Naive B cell (primary cell): ENCODE measurements around the gene CRNKL1. TPM values are rescaled to one million over a fixed set of nuclear protein-coding genes. Genes with fewer than 3 reads are reported as not detected.
A peak's percentile ranks its signal among the peaks of the same experiment; 100 is the strongest.
"Not testable (repeated sequence)": the region's sequence is repeated elsewhere in the genome, so short reads cannot be mapped to it uniquely, and the experiment has no call there.

Source experiments
- ATAC-seq, 2 donors: fragments of 150-1000 bp; cut with Tn5 transposase; 2 replicates each; pipeline ENCODE4 v1.10.0; 2021; ENCODE audit warnings: low read depth in 2 of 2, mild to moderate bottlenecking in 2 of 2, moderate library complexity in 2 of 2
- DNase-seq: peaks from one replicate; pipeline ENCODE4 v3.0.0; 2022
- H3K27ac Mint-ChIP-seq, 6 donors: one replicate each; pipeline ENCODE4 v1.8.0; 2020 to 2022; ENCODE audit warnings: mild to moderate bottlenecking in 6 of 6, mixed read lengths in 6 of 6, moderate library complexity in 5 of 6, inconsistent platforms in 2 of 6
- H3K27me3 Mint-ChIP-seq, 3 donors: one replicate each; pipeline ENCODE4 v1.8.0; 2021 to 2022; ENCODE audit warnings: mixed read lengths in 3 of 3, mild to moderate bottlenecking in 1 of 3
- H3K36me3 Mint-ChIP-seq, 2 donors: one replicate each; pipeline ENCODE4 v1.8.0; 2020 to 2022; ENCODE audit warnings: mixed read lengths in 2 of 2, inconsistent platforms in 1 of 2, mild to moderate bottlenecking in 1 of 2
- H3K4me1 Mint-ChIP-seq, 3 donors: one replicate each; pipeline ENCODE4 v1.8.0; 2020 to 2022; ENCODE audit warnings: mixed read lengths in 3 of 3, inconsistent platforms in 1 of 3, mild to moderate bottlenecking in 1 of 3, moderate library complexity in 1 of 3
- H3K4me3 Mint-ChIP-seq, 8 donors: one replicate each; pipeline ENCODE4 v1.8.0; 2020 to 2022; ENCODE audit warnings: mild to moderate bottlenecking in 8 of 8, mixed read lengths in 8 of 8, moderate library complexity in 8 of 8, inconsistent platforms in 2 of 8
- H3K9me3 Mint-ChIP-seq, 7 donors: one replicate each; pipeline ENCODE4 v1.8.0; 2020 to 2022; ENCODE audit warnings: mixed read lengths in 7 of 7, mild to moderate bottlenecking in 5 of 7, inconsistent platforms in 2 of 7, moderate library complexity in 1 of 7
- polyA plus RNA-seq, 6 donors: library from polyadenylated mRNA; unstranded; fragments of 300-500 nt; fragmentation: Illumina TruSeq; gene quantifications; one replicate each; pipeline ENCODE4 v1.2.3, GENCODE V29; 2021; ENCODE audit warnings: low read depth in 6 of 6

CRNKL1 gene
- polyA plus RNA-seq, 6 donors from 2014 or later: 6.6 to 12.6 (median 9.1) TPM

DNA sequence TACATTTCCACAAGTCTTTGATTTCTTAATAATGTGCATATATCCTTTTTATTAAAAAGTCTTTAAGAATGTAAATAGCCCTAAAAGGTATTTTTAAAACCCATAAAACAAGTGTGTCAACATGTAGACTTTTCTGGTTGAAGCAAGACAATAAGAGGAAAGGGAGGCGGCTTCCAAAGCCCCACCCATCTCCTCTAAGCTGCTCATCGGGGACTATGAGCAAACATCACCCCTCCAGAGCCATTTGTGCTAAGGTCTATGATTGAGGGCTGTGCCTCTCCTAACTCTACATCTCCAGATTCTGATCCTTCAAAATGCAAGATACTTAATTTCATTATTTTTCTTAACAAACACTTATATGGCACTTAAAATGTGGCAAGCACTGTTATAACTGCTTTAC lies 37.6 kb downstream of the CRNKL1 start:
- Mint-ChIP-seq H3K27me3 (peaks cover 6 to 15% (median 8%) of the 10 kb centered on the region in 3 donors), H3K9me3 (no peaks in the 10 kb centered on the region), H3K36me3 (no peaks in the 10 kb centered on the region), H3K27ac (no peak overlapping the region), H3K4me1 (peaks cover 20 to 25% (median 22%) of the 10 kb centered on the region in 3 donors), H3K4me3 (peak overlapping the region in 2 of 8 donors; percentile 35 to 62)
- no peak for DNase-seq
- no peak for ATAC-seq

GRCh38 chr20:20012541-20012940 lies 39.7 kb downstream of the CRNKL1 start:
- DNase-seq (no peak), ATAC-seq (no peak)
- peaks cover 13 to 31% (median 22%) of the 10 kb centered on the region in 3 donors for H3K27me3 Mint-ChIP-seq
- H3K36me3 Mint-ChIP-seq: no peaks in the 10 kb centered on the region
- peak overlapping the region in 1 of 6 donors; percentile 57 for H3K27ac Mint-ChIP-seq
- H3K4me1 Mint-ChIP-seq: peaks cover 4 to 7% (median 6%) of the 10 kb centered on the region in 3 donors
- no peaks in the 10 kb centered on the region for H3K9me3 Mint-ChIP-seq
- peak overlapping the region in 1 of 8 donors; percentile 57 for H3K4me3 Mint-ChIP-seq

GRCh38 chr20:20010639-20011500 lies 41.4 kb downstream of the CRNKL1 start:
- Mint-ChIP-seq H3K4me1 (no peaks in the 10 kb centered on the region), H3K27ac (no peak overlapping the region), H3K27me3 (peaks cover 13 to 36% (median 27%) of the 10 kb centered on the region in 3 donors), H3K36me3 (no peaks in the 10 kb centered on the region), H3K9me3 (no peaks in the 10 kb centered on the region), H3K4me3 (no peak overlapping the region)
- ATAC-seq (no peak), DNase-seq (no peak)

- Mint-ChIP-seq H3K9me3 (no peaks in the 10 kb centered on the region), H3K4me3 (no peak overlapping the region), H3K27ac (no peak overlapping the region), H3K27me3 (peaks cover 13 to 36% (median 33%) of the 10 kb centered on the region in 3 donors), H3K4me1 (no peaks in the 10 kb centered on the region), H3K36me3 (no peaks in the 10 kb centered on the region)
- no peak for DNase-seq
- no peak for ATAC-seq
Observed at GRCh38 chr20:20009784-20010253, 42.4 kb downstream of the CRNKL1 start.

DNA sequence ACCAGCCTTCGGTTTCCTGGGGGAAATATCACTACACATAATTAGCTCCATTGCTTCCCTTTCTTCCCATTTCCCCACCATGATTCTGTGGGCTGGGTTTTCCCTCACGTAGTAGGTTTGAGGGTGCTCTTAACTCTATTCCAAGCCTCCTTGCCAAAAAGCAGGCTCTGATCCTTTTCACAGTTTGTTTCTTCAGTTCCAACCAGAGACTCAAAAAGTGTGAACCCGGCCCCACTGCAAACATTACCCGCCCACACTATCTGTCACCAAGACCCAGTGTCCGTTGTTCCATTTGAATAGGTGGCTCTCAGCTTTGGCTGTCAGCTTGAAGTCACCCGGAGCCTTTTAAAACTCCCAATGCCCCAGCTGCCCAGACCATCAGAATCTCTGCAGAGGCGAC lies 46.9 kb downstream of the CRNKL1 start:
- Mint-ChIP-seq H3K27me3 (peaks cover 21 to 55% (median 45%) of the 10 kb centered on the region in 3 donors), H3K27ac (no peak overlapping the region), H3K4me1 (peaks cover 13 to 17% (median 17%) of the 10 kb centered on the region in 3 donors), H3K9me3 (no peaks in the 10 kb centered on the region), H3K4me3 (peak overlapping the region in 2 of 8 donors; percentile 37 to 77), H3K36me3 (no peaks in the 10 kb centered on the region)
- DNase-seq (no peak), ATAC-seq (no peak)

- Mint-ChIP-seq H3K4me1 (peaks cover 13 to 17% (median 17%) of the 10 kb centered on the region in 3 donors), H3K27me3 (peaks cover 17 to 50% (median 33%) of the 10 kb centered on the region in 3 donors), H3K4me3 (peak overlapping the region; percentile 57 to 87 (median 74))
- H3K36me3 Mint-ChIP-seq, H3K9me3 Mint-ChIP-seq, DNase-seq, ATAC-seq, H3K27ac Mint-ChIP-seq: not testable (repeated sequence)
Observed at GRCh38 chr20:20003955-20004322, 48.3 kb downstream of the CRNKL1 start.

DNA sequence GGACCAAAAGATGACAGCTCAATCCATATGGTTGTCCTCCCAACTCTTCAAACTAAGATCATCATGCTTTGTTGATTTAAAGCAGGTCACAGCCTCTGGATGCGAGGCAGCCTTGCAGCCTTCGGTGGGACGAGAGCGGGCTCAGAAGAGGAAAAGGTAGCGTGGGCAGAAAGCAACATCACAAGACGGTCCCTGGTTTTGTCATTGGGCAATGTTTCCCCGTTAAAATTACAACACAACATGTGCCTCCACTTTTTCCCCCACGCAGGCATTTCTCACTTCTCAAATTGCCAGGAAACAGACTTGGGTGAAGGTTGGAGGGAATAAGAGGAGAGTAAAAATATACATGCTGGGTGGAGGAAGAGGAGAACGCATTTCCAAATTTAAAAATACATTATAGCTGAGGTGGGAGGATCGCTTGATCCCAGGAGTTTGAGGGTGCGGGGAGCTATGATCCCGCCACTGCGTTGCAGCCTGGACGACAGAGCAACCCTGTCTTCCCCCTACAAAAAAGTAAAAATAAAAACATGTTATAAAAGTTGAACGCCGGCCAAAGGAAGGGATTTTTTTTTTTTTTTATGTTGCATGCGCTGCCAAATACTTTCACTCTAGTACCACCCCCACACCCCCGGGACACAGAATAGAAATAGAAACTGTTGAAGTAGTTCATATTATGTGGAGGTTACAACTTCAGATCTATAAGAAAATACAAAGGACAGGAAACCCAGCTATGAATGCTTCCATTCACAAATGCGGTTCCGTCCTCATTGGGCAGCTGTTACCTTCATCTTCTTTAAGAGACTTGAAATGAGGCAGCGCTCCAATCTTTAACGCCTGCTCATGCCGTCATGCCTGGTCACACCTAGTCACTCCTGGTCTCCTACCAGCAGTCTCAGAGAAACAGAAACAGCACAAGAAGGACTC lies 49.0 kb downstream of the CRNKL1 start:
- ATAC-seq: peak; percentile 63 to 70
- no peaks in the 10 kb centered on the region for H3K36me3 Mint-ChIP-seq
- H3K9me3 Mint-ChIP-seq: no peaks in the 10 kb centered on the region
- H3K27ac Mint-ChIP-seq: peak overlapping the region in 1 of 6 donors; percentile 28
- peaks cover 15 to 17% (median 17%) of the 10 kb centered on the region in 3 donors for H3K4me1 Mint-ChIP-seq
- H3K4me3 Mint-ChIP-seq: peak overlapping the region; percentile 57 to 87 (median 74)
- peaks cover 17 to 47% (median 30%) of the 10 kb centered on the region in 3 donors for H3K27me3 Mint-ChIP-seq
- no peak for DNase-seq

GRCh38 chr20:20002101-20002998 lies 49.9 kb downstream of the CRNKL1 start:
- peaks cover 15 to 17% (median 17%) of the 10 kb centered on the region in 3 donors for H3K4me1 Mint-ChIP-seq
- H3K27me3 Mint-ChIP-seq: peaks cover 13 to 37% (median 21%) of the 10 kb centered on the region in 3 donors
- ATAC-seq (no peak), DNase-seq (no peak)
- no peaks in the 10 kb centered on the region for H3K9me3 Mint-ChIP-seq
- peak overlapping the region in 7 of 8 donors; percentile 57 to 78 (median 74) for H3K4me3 Mint-ChIP-seq
- no peak overlapping the region for H3K27ac Mint-ChIP-seq
- no peaks in the 10 kb centered on the region for H3K36me3 Mint-ChIP-seq

DNA sequence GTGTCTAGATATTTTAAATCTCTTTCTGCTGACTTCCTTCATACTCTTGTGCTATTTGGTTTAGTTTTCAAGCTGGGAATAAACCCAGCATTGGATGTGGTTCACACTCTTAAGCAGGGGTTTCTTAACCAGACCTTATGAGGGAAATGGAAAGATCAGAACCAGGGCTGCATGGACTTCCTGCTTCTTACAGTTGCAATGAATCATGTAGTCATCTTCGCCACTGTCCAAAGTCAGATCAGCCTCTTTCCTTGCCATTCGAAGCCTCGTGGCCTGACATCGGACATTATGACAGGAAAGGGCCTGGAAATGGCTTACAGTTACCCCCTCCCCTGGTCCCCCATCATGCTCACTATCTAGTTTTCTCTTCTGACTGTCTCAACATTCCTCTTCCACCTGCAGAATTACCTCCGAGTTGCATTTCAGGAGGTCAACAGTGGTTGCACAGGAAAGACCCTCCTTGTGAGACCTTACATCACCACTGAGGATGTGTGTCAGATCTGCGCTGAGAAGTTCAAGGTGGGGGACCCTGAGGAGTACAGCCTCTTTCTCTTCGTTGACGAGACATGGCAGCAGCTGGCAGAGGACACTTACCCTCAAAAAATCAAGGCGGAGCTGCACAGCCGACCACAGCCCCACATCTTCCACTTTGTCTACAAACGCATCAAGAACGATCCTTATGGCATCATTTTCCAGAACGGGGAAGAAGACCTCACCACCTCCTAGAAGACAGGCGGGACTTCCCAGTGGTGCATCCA lies 51.9 kb downstream of the CRNKL1 start:
- H3K36me3 Mint-ChIP-seq: no peaks in the 10 kb centered on the region
- peak overlapping the region in 1 of 6 donors; percentile 66 for H3K27ac Mint-ChIP-seq
- peaks cover 14 to 32% (median 17%) of the 10 kb centered on the region in 3 donors for H3K27me3 Mint-ChIP-seq
- ATAC-seq (no peak), DNase-seq (no peak)
- H3K4me3 Mint-ChIP-seq: no peak overlapping the region
- H3K9me3 Mint-ChIP-seq: no peaks in the 10 kb centered on the region
- H3K4me1 Mint-ChIP-seq: peaks cover 15 to 17% (median 17%) of the 10 kb centered on the region in 3 donors

- Mint-ChIP-seq H3K4me3 (no peak overlapping the region), H3K36me3 (no peaks in the 10 kb centered on the region), H3K9me3 (no peaks in the 10 kb centered on the region), H3K27ac (no peak overlapping the region), H3K27me3 (peaks cover 16 to 28% (median 17%) of the 10 kb centered on the region in 3 donors), H3K4me1 (peaks cover 15% of the 10 kb centered on the region in 3 donors)
- DNase-seq: no peak
- no peak for ATAC-seq
Observed at GRCh38 chr20:19998990-19999705, 53.1 kb downstream of the CRNKL1 start.

DNA sequence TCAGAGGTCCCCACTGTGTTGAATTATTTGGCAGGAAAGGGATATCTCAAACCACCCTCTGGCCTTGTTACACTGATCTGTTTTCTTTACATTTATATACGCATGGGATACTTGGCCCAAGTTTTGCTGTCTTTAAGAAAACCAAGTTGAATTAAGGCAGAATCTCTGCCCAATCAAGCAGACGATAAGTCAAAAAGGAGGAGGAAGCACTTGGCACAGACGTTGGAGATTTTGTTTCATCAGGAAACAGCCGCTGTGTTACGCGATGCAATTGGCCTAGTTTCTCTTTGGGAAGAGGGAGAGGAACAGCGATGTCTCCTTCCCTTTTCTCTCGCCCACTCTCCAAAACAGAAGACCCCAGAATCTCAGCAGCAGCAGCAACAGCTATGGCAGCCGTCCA lies 55.3 kb downstream of the CRNKL1 start:
- no peak for ATAC-seq
- Mint-ChIP-seq H3K4me1 (peaks cover 0 to 2% (median 0%) of the 10 kb centered on the region in 3 donors), H3K27me3 (peaks cover 0 to 9% (median 4%) of the 10 kb centered on the region in 3 donors), H3K36me3 (no peaks in the 10 kb centered on the region), H3K9me3 (no peaks in the 10 kb centered on the region), H3K4me3 (no peak overlapping the region), H3K27ac (no peak overlapping the region)
- no peak for DNase-seq
